ENCODE results near the gene SLC23A2.
"Not testable (repeated sequence)": the region's sequence is repeated elsewhere in the genome, so short reads cannot be mapped to it uniquely, and the experiment has no call there.

Gene SLC23A2

GRCh38 chr20:5004825-5005224, 3.5 kb upstream of the SLC23A2 start:
- DNase-seq: not testable (repeated sequence)

DNA sequence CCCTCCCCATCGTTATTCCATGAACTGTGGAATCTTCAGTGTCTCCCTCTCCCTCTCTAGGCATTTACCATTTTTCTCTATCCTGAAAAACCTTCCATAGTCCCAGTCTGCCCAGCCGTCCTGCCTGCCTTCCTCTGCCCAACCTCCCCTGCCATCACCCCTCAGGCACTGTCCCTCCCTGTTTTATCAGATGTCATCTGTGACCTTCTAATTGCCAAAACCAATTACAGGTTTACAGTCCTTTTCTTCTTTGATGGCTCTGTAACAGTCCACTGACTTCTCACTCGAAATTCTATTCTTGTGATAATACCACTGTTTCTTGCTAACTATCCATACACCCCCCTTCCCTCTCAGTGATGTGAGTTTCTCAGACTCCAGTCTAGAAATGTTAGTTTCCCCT, 2.3 kb upstream of the SLC23A2 start:
- no peak for DNase-seq

DNA sequence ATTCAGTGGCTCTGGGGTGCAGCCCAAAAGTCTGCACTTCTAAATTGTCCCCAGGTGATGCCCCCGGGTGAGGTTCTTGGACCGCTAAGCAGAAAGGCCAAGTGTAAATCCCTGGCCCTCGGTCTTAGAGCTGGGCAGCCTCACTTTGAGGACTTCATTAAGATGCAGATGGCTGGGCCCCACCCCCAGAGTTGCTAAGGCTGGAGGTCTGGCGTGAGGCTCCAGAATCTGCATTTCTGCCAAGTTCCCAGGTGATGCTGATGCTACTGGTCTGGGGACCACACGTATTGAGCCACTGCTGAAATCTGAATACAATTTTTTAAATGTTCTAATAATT, 735 bp upstream of the SLC23A2 start:
- DNase-seq: no peak

GRCh38 chr20:5000263-5001173, 792 bp downstream of the SLC23A2 start:
- no peak for DNase-seq

DNA sequence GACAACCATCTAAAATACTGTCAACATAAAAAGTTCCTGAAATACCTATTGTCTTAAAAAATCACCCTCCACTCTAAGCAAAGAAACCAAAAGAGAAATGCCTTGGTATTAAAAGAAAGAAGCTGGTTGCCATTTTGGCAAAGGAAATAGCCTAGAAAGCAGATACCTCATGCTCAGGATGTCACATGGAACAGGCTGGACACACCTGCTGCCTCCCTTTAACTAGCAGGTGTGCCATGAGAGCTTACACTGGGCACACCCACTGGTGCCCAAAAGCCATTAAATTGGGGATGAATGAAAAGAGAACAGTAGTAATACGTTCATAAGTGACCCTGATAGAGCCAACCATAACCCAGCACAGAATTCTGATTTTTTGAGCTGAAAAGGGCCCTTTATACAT, 1.5 kb downstream of the SLC23A2 start:
- DNase-seq: no peak

DNA sequence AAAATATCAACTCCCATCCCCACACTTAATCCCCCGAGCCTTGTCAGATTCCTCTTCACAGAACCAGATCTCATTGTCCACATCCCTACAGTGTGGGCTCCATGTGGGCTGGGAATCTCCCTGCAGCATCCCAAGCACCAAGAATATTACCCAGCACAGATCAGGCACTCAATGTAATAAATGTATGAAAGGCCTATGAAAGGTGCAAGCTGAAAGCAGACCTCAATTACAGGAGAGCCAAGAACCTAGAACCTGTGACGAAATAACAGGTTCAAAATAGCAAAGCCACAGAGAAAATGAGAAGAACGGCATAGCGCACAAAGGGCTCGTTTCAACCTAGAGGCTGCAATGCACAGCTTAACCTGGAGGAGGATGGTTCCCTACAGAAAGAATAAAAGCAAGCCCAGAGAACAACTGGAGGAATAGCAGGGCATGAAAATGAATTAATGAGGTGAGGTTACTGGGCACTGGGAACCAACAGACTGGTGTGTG, 3.1 kb downstream of the SLC23A2 start:
- DNase-seq: no peak

DNA sequence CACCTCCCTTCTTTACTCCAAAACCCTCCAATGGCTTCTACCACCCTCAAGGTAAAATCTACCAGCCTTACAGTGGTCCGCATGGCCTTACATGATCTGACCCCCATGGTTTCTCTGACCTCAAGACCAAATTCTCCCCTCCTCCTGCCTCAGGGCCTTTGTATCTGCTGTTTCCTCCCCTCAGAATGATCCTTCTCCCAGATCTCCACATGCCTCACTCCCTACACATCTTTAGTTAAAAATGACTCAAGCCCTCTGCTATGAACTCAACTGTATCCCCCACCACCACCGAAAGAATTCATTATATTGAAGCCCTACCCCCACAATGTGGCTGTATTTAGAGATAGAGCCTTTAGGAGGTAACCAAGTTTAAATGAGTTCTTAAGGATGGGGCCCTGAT, 4.1 kb downstream of the SLC23A2 start:
- no peak for DNase-seq

- no peak for DNase-seq
Measured at GRCh38 chr20:4989570-4989969, 11.7 kb downstream of the SLC23A2 start.

- DNase-seq: no peak
Measured at GRCh38 chr20:4987130-4987529, 14.2 kb downstream of the SLC23A2 start.

DNA sequence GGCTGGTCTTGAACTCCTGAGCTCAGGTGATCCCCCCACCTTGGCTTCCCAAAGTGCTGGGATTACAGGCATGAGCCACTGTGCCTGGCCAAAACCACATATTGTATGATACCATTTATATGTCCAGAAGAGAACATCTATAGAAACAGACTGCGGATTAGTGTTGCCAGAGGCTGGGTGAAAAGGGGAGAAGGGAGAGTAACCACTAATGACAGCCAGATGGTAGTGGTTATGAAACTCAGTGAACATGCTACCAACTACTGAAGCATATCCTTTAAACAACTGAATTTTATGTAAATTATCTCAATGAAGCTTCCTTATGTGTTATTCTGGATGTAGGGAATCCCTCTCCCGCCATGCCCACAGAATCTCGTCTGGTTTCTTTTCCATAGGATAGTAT, 15.7 kb downstream of the SLC23A2 start:
- no peak for DNase-seq

DNA sequence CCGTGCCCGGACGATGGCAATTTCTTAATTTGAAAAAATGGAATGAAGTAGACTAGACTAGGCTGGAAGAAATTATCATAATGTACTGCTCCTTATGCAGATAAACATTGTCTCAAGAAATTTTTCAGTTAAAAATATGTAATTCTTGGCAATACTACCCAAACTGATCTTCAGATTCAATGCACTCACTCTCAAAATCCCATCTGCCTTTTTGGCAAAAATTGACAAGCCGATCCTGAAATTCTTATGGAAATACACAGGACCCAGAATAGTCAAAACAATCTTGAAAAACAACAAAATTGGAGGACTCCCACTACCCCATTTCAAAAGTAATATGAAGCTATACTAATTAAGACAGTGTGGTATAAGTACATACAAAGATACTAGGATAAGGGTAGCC, 19.0 kb downstream of the SLC23A2 start:
- no peak for DNase-seq

DNA sequence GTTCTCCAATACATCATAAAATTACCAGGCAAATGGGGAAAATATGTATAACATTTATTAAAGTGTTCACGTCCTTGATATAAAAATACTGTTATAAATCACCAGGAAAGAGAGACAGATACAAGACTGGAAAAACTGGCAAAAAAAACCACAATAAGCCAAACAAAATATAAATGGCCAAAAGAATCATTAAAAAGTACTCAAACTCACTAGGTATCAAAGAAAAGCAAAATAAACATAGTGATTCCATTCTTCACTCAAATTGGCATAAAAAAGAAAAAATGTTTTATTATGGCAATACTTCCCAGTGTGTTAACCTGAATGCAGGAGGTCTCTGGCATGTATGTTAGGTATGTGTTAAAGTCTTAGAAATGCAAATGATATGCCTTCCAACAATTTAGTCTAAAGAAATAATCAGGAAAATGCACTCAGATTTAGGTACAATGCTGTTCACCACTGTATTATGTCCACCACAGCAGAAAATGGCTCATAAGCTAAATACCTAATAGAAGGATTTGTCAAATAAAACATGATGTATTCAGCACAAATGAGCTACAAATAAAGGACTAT, 21.4 kb downstream of the SLC23A2 start:
- DNase-seq: no peak

- DNase-seq: no peak
Measured at GRCh38 chr20:4978050-4978918, 23.0 kb downstream of the SLC23A2 start.

DNA sequence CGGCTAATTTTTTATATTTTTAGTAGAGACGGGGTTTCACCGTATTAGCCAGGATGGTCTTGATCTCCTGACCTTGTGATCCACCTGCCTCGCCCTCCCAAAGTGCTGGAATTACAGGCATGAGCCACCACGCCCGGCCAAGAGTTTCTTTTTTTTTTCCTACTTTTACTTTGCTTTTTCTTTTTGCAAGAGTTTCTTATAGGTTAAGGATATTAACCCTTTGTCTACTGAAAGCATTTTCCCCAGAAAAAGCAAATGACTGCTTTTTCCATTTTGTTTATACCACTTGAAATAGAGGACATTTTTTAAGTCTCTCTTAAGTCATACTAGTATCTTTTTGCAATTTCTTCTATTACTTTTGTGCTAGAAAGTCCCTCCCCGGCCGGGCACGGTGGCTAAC, 25.3 kb downstream of the SLC23A2 start:
- not testable (repeated sequence) for DNase-seq

DNA sequence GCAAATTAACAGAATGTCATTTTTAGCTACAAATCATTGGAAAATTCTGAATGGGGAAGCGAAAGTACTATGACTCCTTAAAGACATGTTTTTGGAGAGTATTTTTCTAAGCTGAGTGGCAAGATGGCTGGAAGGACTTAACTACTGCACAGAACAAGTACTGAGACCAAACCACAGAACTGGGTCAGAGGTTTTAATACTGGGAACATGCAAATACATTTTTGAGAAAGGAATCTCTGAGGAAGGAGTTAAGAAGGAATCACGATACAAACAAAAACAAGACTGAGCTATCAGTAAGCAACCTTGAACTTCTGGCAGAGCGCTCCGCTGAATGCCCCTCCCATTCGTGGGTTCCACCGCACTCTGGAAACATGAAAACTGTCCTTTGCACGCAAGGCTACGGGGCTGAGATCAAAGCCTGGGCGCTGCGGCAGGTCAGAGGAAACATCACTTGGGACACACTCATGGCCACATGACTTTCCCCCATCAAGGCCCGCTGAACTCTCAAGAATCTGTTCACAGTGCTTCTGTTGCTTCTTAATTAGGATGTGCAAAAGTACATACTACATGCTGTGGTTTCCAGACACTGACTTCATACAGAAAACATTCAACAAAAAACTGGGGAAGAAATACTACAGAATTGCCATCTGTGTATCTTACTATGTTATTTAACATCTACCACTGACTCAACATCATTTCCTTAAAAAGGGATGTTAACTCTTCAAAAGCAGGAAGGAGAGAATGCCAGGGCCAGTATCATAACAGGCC, 27.8 kb downstream of the SLC23A2 start:
- DNase-seq: peak; percentile 61

DNA sequence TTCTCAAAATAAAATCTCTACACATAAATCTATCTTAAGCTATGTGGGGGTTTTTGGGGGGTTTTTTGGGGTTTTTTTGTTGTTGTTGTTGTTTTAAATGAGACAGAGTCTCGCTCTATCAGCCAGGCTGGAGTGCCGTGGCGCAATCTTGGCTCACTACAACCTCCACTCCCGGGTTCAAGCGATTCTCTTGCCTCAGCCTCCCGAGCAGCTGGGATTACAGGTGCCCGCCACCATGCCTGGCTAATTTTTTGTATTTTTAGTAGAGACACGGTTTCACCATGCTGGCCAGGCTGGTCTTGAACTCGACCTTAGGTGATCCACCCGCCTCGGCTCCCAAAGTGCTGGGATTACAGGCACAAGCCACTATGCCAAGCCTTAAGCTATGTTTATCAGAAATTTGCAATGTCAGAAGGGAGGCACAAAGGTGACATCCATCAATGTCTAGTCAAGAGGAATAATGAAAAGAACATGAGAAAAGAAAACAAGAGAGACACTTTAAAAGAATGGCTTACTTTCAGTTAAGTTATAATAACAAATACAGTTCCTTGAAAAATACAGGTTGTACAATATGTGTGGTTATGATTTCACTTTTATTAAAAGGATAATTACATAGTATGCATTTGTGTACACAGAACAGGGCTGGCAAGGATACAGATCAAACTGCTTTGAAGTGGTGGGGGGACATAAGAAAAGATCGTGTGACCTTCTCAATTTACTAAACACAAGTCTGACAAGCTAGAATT, 28.6 kb downstream of the SLC23A2 start:
- no peak for DNase-seq

- DNase-seq: no peak
Measured at GRCh38 chr20:4971064-4971463, 30.2 kb downstream of the SLC23A2 start.

DNA sequence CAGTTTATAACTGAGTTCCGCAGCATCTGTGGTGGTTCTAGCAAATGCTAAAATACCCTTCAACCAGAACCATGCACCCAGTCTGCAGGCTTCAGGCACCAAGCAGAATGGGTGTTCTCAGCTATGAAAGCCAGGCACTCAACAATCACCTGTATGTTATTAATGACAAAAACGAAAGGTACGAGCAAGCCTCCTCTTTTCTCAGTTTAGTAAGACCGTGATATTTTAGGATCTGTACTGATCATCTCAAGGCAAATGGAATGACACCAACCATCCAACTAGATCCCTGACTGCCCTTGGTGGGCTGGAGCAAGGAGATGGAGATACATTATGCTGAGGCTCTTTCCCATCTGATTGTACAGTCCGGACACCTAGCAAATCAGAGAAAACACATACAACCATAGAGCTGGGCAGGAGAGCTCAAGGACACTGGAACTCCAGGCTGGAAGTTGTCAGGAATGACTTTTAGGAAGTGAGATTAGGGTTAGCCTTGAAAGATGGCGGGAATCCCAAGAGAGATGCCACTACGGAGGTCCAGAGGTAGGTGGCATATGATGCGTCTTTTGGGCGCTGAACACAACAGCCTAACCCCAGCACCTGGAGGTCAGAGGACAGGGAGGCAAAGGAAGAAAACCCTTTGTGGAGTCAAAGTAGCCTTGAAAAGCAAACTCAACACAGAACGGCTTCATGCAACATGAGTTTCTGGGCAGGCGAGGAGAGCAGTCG, 33.4 kb downstream of the SLC23A2 start:
- no peak for DNase-seq

DNA sequence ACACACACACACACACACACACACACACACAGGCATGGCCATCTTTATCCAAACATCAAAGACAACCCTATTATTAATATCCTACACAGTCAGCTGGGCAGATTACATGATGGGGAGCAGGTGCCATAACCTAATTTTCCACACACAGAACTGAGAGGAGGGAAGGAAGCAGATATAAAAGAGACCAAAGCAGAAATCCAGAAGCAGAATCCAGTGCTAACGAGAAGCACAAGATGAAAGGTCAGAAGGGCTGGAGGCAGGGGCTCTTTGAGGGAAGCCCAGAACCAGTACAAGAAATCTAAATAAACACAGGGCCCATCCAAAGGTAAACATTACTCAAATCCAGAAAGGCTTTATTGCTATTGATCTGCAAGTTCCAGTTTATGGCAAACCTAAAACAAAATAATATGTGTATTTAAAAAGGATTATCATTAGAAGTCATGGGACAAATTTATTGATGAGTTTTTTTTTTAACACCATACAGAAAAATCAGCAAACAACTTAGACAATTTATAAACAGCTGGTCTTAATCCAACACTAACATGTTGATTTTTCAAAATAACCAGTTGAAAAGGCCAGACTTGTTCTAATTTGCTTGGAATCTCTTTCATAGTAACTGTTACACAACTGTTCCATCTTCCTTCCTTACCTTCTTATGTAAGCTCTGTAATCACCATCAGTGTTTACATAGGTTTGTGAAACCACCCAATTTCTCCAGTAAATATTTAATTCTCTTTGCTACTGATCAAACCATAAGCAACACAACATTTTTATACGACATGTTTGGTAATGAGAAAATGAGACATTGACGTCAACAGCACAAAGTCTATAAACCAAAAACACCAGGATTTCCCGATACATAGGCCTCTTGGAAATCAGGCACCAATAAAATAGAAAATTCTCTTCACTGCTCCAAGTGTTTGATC, 34.2 kb downstream of the SLC23A2 start:
- DNase-seq: no peak

DNA sequence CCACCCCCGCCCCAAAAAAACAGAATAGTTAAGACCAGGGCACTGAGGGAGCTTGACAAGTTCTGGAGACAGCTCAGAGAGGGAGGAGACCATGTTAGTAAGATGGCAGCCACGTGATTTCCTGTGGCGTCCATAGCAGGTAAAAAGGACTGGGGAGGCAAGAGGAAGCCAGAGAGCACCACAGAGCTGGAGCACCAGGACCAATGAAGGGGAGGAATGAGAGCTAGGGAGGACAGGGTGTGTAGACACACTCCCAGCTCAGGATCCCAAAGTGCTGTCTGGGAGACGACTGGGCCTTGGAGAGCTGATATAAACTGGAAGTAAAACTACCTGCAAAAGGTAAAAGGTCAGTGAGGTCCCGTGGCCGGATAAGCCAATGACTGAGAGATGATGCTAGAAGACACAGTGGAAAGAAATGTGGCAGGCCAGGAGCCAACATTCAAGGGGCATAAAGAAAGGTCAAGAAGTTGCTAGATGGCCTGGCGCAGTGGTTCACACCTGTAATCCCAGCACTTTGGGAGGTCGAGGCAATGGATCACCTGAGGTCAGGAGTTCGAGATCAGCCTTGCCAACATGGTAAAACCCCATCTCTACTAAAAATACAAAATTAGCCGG, 39.0 kb downstream of the SLC23A2 start:
- DNase-seq: no peak

All from kidney glomerular epithelial cell (primary cell).